ENCODE data around the gene RIN2.

RIN2 gene

GRCh38 chr20:19761326-19761725, 3.3 kb downstream of the RIN2 start:
- TF ChIP-seq EZH2phosphoT487 (IDR thresholded peaks at IDR 0.05; ENCODE audit: low read depth) (no peak), CTCF (IDR thresholded peaks at IDR 0.05; ENCODE audit: low read depth, low read length) (no peak)
- Histone ChIP-seq H3K9ac (ENCODE audit: low read length) (no peak overlapping the region), H3K36me3 (replicated peaks; ENCODE audit: low read depth, low read length) (no peaks in the 10 kb centered on the region), H3K79me2 (ENCODE audit: low read length) (no peaks in the 10 kb centered on the region), H3K9me3 (ENCODE audit: insufficient read depth, low read length) (no peaks in the 10 kb centered on the region), H3K4me2 (ENCODE audit: low read length) (no peak overlapping the region), H3K27ac (ENCODE audit: low read length) (no peak overlapping the region), H3K27me3 (ENCODE audit: low read depth, low read length) (peaks cover 29% of the 10 kb centered on the region), H2AFZ (ENCODE audit: low read depth, low read length) (no peak overlapping the region), H3K4me1 (ENCODE audit: low read length) (no peaks in the 10 kb centered on the region), H3K4me3 (ENCODE audit: low read length) (no peak overlapping the region), H4K20me1 (ENCODE audit: insufficient read depth, low read length) (no peaks in the 10 kb centered on the region)

DNA sequence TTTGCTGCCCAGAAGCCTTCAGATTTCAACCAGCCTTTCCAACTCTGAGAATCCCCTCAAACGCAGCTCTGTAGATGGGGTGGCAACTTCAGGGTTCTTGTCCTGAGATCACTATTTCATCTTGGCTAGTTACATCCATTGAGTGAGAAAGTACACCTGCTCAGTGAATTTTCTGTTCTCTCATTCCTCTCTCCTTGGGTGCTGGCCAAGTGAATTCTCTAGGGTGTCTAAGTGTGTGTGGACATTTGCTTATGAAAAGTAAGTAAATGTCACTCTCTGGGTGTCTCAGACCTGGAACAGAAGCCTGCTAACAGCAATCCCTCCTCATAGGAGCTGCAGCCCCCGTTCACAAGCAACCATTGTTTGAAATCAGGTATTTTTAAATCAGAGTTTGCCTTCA, 3.8 kb downstream of the RIN2 start:
- H3K27ac ChIP-seq (ENCODE audit: low read length) = no peak overlapping the region
- no peaks in the 10 kb centered on the region for H3K79me2 ChIP-seq (ENCODE audit: low read length)
- H4K20me1 ChIP-seq (ENCODE audit: insufficient read depth, low read length) = no peaks in the 10 kb centered on the region

GRCh38 chr20:19764207-19764606, 6.1 kb downstream of the RIN2 start:
- H3K4me2 ChIP-seq (ENCODE audit: low read length) = no peak overlapping the region
- H3K27me3 ChIP-seq (ENCODE audit: low read depth, low read length) = peaks cover 40% of the 10 kb centered on the region
- no peaks in the 10 kb centered on the region for H3K79me2 ChIP-seq (ENCODE audit: low read length)
- no peaks in the 10 kb centered on the region for H3K4me1 ChIP-seq (ENCODE audit: low read length)
- no peak for TF ChIP-seq CTCF (IDR thresholded peaks at IDR 0.05; ENCODE audit: low read depth, low read length)
- no peak for TF ChIP-seq EZH2phosphoT487 (IDR thresholded peaks at IDR 0.05; ENCODE audit: low read depth)
- H3K36me3 ChIP-seq (replicated peaks; ENCODE audit: low read depth, low read length) = no peaks in the 10 kb centered on the region
- H2AFZ ChIP-seq (ENCODE audit: low read depth, low read length) = no peak overlapping the region
- no peaks in the 10 kb centered on the region for H3K9me3 ChIP-seq (ENCODE audit: insufficient read depth, low read length)
- H3K9ac ChIP-seq (ENCODE audit: low read length) = no peak overlapping the region
- no peaks in the 10 kb centered on the region for H4K20me1 ChIP-seq (ENCODE audit: insufficient read depth, low read length)
- H3K4me3 ChIP-seq (ENCODE audit: low read length) = no peak overlapping the region
- H3K27ac ChIP-seq (ENCODE audit: low read length) = no peak overlapping the region

More for the DNA sequence above, 3.8 kb downstream of the RIN2 start:
- no peaks in the 10 kb centered on the region for H3K9me3 ChIP-seq (ENCODE audit: insufficient read depth, low read length)
- H3K36me3 ChIP-seq (replicated peaks; ENCODE audit: low read depth, low read length) = no peaks in the 10 kb centered on the region
- no peak overlapping the region for H3K9ac ChIP-seq (ENCODE audit: low read length)
- H3K27me3 ChIP-seq (ENCODE audit: low read depth, low read length) = peaks cover 30% of the 10 kb centered on the region
- H3K4me2 ChIP-seq (ENCODE audit: low read length) = no peak overlapping the region
- H3K4me1 ChIP-seq (ENCODE audit: low read length) = no peaks in the 10 kb centered on the region
- TF ChIP-seq EZH2phosphoT487 (IDR thresholded peaks at IDR 0.05; ENCODE audit: low read depth) (no peak), CTCF (IDR thresholded peaks at IDR 0.05; ENCODE audit: low read depth, low read length) (no peak)
- no peak overlapping the region for H3K4me3 ChIP-seq (ENCODE audit: low read length)
- H2AFZ ChIP-seq (ENCODE audit: low read depth, low read length) = no peak overlapping the region

DNA sequence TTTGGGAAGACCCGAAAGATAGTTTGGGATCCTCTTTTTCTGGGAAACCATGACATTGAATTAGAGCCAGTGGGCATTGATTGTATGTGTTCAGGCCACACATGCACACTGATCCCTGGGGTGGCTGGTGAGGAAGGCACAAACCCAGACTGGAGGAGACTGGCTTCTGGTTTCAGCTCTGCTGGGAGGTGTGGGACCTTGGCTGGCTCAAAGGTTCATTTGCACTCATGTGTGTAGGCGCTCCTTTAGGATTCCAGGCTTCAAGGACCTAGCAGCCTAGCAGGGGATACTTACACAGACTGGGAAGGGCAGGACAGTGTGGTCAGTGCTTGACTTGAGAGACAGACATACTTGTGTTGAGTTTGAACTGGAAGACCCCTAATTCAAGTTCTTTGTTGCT, 7.2 kb downstream of the RIN2 start:
- Histone ChIP-seq H3K27ac (ENCODE audit: low read length) (no peak overlapping the region), H2AFZ (ENCODE audit: low read depth, low read length) (no peak overlapping the region), H3K9ac (ENCODE audit: low read length) (no peak overlapping the region), H3K4me2 (ENCODE audit: low read length) (no peak overlapping the region), H3K27me3 (ENCODE audit: low read depth, low read length) (peaks cover 40% of the 10 kb centered on the region), H3K36me3 (replicated peaks; ENCODE audit: low read depth, low read length) (no peaks in the 10 kb centered on the region), H3K4me3 (ENCODE audit: low read length) (no peak overlapping the region), H3K9me3 (ENCODE audit: insufficient read depth, low read length) (no peaks in the 10 kb centered on the region), H3K4me1 (ENCODE audit: low read length) (no peaks in the 10 kb centered on the region), H4K20me1 (ENCODE audit: insufficient read depth, low read length) (no peaks in the 10 kb centered on the region), H3K79me2 (ENCODE audit: low read length) (no peaks in the 10 kb centered on the region)
- no peak for TF ChIP-seq CTCF (IDR thresholded peaks at IDR 0.05; ENCODE audit: low read depth, low read length)
- TF ChIP-seq EZH2phosphoT487 (IDR thresholded peaks at IDR 0.05; ENCODE audit: low read depth) = no peak

All from OCI-LY3 (cell line).